T-helper 17 cell (primary cell): Measurements from ENCODE around the gene RIPOR1. TPM values are rescaled to one million over a fixed set of nuclear protein-coding genes. Genes with fewer than 3 reads are reported as not detected.

Experiments
- ATAC-seq: fragments of 150-1000 bp; cut with Tn5 transposase; 2 replicates; pipeline ENCODE4 v1.10.0; 2021; ENCODE audit warnings: mild to moderate bottlenecking, moderate library complexity
- DNase-seq, 3 donors: peaks; one replicate each; pipeline versions ENCODE4 v3.0.0 to v3.0.0-alpha.2; 2020 to 2021
- H3K9me3 ChIP-seq: one replicate; pipeline ENCODE4 v1.7.0; 2013; ENCODE audit warnings: low read length, mild to moderate bottlenecking; ENCODE audit not compliant: control insufficient read depth, poor library complexity, severe bottlenecking
- H3K27ac Mint-ChIP-seq: one replicate; pipeline ENCODE4 v1.8.0; 2022; ENCODE audit warnings: mild to moderate bottlenecking, moderate library complexity, mixed read lengths
- H3K27me3 Mint-ChIP-seq: one replicate; pipeline ENCODE4 v1.8.0; 2022; ENCODE audit warnings: mixed read lengths
- H3K36me3 Mint-ChIP-seq: one replicate; pipeline ENCODE4 v1.8.0; 2022; ENCODE audit warnings: low read depth, mixed read lengths
- H3K4me1 Mint-ChIP-seq: one replicate; pipeline ENCODE4 v1.8.0; 2022; ENCODE audit warnings: mild to moderate bottlenecking, mixed read lengths
- H3K4me3 Mint-ChIP-seq: one replicate; pipeline ENCODE4 v1.8.0; 2022; ENCODE audit warnings: mild to moderate bottlenecking, moderate library complexity, mixed read lengths
- total RNA-seq, 4 donors: library from RNA in 2 of 4; stranded (reverse) in 2 of 4; gene quantifications; one replicate each; pipeline ENCODE4 v1.2.3 and lab custom pipeline; 2022 to 2026

Gene RIPOR1
- total RNA-seq, 2 donors from 2014 or later: 46.5 to 66.0 TPM

DNA sequence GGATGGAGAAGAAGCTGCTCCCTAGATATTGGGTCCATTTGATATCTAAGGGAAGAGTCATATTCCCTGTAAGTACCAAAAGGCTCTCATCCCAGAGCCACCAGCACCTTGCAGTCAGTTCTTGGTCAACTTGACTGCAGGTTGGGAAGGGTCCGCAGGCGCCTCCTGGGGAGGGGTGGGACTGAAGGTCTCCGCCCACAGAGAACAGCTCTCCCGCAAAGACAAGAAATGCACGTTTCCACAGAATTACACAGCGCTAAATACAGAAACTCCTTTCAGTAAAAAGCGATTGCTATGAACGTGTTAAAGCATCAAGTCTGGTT lies 32.8 kb downstream of the RIPOR1 start:
- peaks cover 36% of the 10 kb centered on the region for H3K4me1 Mint-ChIP-seq

DNA sequence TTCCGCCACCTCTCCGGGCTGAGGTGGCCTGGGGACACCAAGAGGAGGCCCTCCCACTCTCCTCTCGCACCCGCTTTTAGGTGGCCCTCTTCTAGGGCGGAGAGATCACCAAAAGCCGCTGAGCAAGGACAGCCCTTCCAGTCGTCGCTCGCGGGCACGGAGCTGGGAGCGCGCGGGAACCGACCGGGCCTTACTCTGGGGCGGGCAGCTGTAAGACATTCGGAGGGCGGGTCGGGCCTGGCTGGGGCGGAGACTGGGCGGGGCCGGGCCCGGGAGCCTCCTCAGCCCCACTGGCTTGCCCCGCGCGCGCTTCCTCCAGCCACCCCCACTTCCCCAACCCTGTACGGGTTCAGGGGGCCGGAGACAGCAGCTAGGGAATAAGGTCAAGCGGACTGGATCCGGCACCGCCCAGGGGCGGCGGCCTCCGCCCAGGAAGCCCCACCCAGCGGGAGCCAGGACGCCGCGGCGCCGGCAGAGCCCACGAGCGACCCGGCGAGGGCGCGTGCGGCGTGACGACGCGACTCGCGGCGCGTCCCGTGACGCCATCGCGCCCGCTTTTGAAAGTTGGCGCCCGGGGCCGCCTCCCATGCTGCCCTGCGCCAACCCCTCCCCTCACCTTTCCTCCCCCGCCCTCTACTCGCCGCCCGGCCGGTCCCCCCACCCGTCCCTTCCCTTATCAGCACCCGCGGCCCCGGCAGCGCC lies 33.3 kb downstream of the RIPOR1 start:
- no peaks in the 10 kb centered on the region for H3K9me3 ChIP-seq
- DNase-seq: peak; percentile 89 to 97 (median 97)
- Mint-ChIP-seq H3K4me3 (peak overlapping the region; percentile 90), H3K4me1 (peaks cover 36% of the 10 kb centered on the region), H3K27me3 (no peaks in the 10 kb centered on the region), H3K36me3 (peaks cover 2% of the 10 kb centered on the region), H3K27ac (peak overlapping the region; percentile 91)
- peak; percentile 77 for ATAC-seq

More for the DNA sequence above, 32.8 kb downstream of the RIPOR1 start:
- ATAC-seq (no peak), DNase-seq (no peak)
- Mint-ChIP-seq H3K36me3 (peaks cover 2% of the 10 kb centered on the region), H3K27me3 (no peaks in the 10 kb centered on the region), H3K4me3 (peak overlapping the region; percentile 90), H3K27ac (peak overlapping the region; percentile 87)
- no peaks in the 10 kb centered on the region for H3K9me3 ChIP-seq

DNA sequence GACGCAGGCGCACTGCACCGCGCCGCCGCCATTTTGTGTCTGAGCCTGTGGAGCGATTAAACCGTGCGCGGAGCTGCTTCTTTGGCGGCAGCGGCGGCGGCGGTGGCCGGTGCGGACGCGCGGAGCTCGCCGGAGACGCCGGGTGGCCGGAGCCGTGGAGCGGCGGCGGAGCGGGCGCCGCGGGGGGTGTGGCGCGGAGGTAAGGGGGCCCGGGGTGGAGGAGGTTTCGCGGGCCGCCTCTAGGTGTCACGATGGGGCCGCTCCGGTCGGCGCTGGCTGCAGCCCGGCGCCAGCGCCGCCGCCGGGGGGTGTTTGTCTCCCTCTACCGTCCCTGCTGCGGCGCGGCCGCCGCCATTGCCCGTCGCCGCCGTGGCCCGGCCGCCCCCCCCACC lies 33.9 kb downstream of the RIPOR1 start, which contains the start of gene CTCF:
CTCF (plus strand) TSS at position 1 of the 392 bp plus-strand sequence. CDS start 48,307 bp downstream, outside the sequence.
- peak; percentile 66 for ATAC-seq
- H3K9me3 ChIP-seq: no peaks in the 10 kb centered on the region
- peak within 1 kb of the TSS; percentile 91 for H3K27ac Mint-ChIP-seq
- H3K4me3 Mint-ChIP-seq: peak within 1 kb of the TSS; percentile 90
- H3K27me3 Mint-ChIP-seq: no peaks in the 10 kb centered on the region
- peaks cover 2% of the 10 kb centered on the region for H3K36me3 Mint-ChIP-seq
- H3K4me1 Mint-ChIP-seq: peaks cover 38% of the 10 kb centered on the region
- DNase-seq: peak; percentile 68 to 87 (median 85)

- DNase-seq (peak; percentile 50 to 53 (median 53)), ATAC-seq (peak; percentile 15)
- no peaks in the 10 kb centered on the region for H3K9me3 ChIP-seq
- peak overlapping the region; percentile 90 for H3K4me3 Mint-ChIP-seq
- H3K36me3 Mint-ChIP-seq: peaks cover 2% of the 10 kb centered on the region
- peak overlapping the region; percentile 91 for H3K27ac Mint-ChIP-seq
- no peaks in the 10 kb centered on the region for H3K27me3 Mint-ChIP-seq
- H3K4me1 Mint-ChIP-seq: peaks cover 36% of the 10 kb centered on the region
Observed at GRCh38 chr16:67562918-67563707, 34.5 kb downstream of the RIPOR1 start.

DNA sequence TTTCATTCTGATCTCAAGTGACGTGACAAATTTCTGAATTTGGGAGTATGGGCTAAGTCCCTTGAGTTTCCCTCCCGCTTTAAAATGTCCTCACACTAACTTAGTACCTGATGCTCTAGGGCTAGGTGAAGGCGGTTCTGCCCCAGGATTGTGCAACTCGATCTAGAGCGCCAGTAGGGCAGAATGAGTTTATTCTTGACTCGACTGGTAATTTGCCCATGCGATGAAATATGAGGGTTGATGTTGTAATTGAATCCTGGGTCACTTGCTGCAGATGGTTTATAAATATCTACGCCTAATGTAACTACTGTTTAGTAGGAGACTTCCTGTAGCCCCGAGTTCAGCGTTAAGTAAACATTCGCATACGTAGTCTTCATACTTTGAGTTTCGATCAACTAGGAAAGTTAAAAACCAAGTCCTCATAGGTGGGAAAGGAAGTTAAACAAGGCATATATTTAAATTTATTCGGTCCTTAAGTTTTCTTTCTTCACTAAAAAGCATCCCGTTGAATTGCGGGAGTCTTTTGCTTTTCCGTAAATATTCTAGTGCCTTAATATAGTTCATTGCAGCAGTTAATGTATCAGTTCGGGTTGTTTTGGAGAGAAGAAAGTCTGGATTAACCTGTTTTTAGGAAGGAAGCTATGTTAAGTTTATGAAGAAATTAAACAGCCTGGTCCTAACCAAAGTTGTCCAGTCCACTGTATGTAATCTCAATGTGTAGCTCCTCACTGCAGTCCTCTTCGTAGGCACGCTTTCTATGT lies 35.3 kb downstream of the RIPOR1 start:
- peak overlapping the region; percentile 90 for H3K4me3 Mint-ChIP-seq
- DNase-seq: no peak
- H3K36me3 Mint-ChIP-seq: peaks cover 2% of the 10 kb centered on the region
- H3K9me3 ChIP-seq: no peaks in the 10 kb centered on the region
- no peaks in the 10 kb centered on the region for H3K27me3 Mint-ChIP-seq
- no peak for ATAC-seq
- peaks cover 40% of the 10 kb centered on the region for H3K4me1 Mint-ChIP-seq
- peak overlapping the region; percentile 91 for H3K27ac Mint-ChIP-seq

DNA sequence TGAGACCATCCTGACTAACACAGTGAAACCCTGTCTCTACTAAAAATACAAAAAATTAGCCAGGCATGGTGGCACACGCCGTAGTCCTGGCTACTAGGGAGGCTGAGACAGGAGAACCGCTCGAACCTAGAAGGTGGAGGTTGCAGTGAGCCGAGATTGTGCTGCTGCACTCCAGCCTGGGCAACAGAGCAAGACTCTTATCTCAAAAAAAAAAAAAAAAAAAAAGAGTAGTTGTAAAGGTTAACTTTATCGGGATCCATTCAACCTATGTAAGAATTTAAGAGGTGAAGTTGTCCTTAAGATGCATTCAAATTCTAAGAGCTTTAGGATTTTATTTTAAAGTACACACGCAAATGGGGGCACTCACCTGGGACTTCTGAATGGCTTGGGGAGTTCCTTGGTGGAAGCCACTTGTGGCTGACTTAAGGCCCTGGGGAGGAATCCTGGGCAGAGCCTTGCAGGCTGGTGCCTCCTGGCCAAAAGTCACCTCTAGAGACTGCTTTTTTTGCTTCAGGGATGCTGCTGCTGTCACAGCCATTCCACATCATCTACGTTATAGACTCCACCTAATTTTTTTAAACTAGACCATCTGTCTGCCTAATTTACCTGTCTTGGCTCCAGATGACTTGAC lies 37.0 kb downstream of the RIPOR1 start:
- Mint-ChIP-seq H3K27ac (no peak overlapping the region), H3K36me3 (peaks cover 2% of the 10 kb centered on the region), H3K27me3 (no peaks in the 10 kb centered on the region), H3K4me3 (peak overlapping the region; percentile 33), H3K4me1 (peaks cover 34% of the 10 kb centered on the region)
- H3K9me3 ChIP-seq: no peaks in the 10 kb centered on the region
- no peak for ATAC-seq
- no peak for DNase-seq

GRCh38 chr16:67571464-67571863 lies 42.8 kb downstream of the RIPOR1 start:
- peak overlapping the region; percentile 43 for H3K27ac Mint-ChIP-seq
- ATAC-seq: no peak
- H3K4me3 Mint-ChIP-seq: no peak overlapping the region
- H3K27me3 Mint-ChIP-seq: no peaks in the 10 kb centered on the region
- DNase-seq: no peak
- H3K4me1 Mint-ChIP-seq: peaks cover 16% of the 10 kb centered on the region
- H3K36me3 Mint-ChIP-seq: peaks cover 4% of the 10 kb centered on the region
- H3K9me3 ChIP-seq: no peaks in the 10 kb centered on the region

DNA sequence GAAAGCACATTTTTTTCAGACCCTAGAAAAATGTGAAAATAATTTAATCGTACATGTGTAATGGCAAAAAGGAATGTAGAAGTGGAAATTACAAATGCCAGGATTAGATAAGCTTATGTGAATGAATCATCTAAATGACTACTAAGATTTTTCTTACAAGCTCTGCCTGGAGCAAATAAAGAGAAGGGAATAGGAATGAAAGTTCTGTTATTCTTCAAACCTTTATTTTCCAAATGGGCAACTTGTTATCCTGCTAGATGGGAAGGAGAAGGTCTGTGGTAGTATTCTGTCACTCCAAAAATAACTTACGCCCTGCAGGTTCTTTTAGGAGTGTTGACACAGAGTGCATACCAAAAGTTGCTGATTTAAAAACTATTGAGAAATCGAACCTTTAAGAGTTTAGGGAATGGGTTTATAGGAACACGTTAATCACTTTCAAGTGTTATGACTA lies 43.4 kb downstream of the RIPOR1 start:
- Mint-ChIP-seq H3K27me3 (no peaks in the 10 kb centered on the region), H3K36me3 (peaks cover 4% of the 10 kb centered on the region), H3K27ac (peak overlapping the region; percentile 43), H3K4me1 (peaks cover 14% of the 10 kb centered on the region), H3K4me3 (no peak overlapping the region)
- ATAC-seq: no peak
- no peaks in the 10 kb centered on the region for H3K9me3 ChIP-seq
- no peak for DNase-seq

- no peak for DNase-seq
- Mint-ChIP-seq H3K4me3 (no peak overlapping the region), H3K27me3 (no peaks in the 10 kb centered on the region), H3K4me1 (peaks cover 21% of the 10 kb centered on the region), H3K27ac (peak overlapping the region; percentile 53), H3K36me3 (peaks cover 2% of the 10 kb centered on the region)
- no peaks in the 10 kb centered on the region for H3K9me3 ChIP-seq
- ATAC-seq: no peak
Observed at GRCh38 chr16:67579686-67580085, 51.1 kb downstream of the RIPOR1 start.

GRCh38 chr16:67580202-67580601 lies 51.6 kb downstream of the RIPOR1 start:
- ATAC-seq: no peak
- DNase-seq: no peak
- no peak overlapping the region for H3K4me3 Mint-ChIP-seq
- H3K4me1 Mint-ChIP-seq: peaks cover 21% of the 10 kb centered on the region
- H3K9me3 ChIP-seq: no peaks in the 10 kb centered on the region
- peaks cover 2% of the 10 kb centered on the region for H3K36me3 Mint-ChIP-seq
- H3K27me3 Mint-ChIP-seq: no peaks in the 10 kb centered on the region
- H3K27ac Mint-ChIP-seq: peak overlapping the region; percentile 53

DNA sequence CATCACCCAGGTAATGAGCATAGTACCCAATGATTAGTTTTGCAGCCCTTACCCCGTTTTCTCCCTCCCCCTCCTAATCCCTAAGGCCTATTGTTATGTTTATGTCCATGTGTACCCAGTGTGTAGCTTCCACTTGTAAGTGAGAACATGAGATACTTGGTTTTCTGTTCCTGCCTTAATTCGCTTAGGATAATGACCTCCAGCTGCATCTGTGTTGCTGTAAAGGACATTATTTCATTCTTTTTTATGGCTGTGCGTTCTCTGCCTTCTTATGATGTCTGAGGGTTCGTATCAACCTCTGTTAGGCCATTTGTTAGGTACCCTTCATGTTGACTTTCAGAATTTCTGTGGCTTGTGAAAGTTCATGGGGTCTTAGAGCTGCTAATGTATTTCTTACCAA lies 64.7 kb downstream of the RIPOR1 start:
- no peaks in the 10 kb centered on the region for H3K9me3 ChIP-seq
- Mint-ChIP-seq H3K27ac (no peak overlapping the region), H3K4me3 (no peak overlapping the region), H3K4me1 (peaks cover 31% of the 10 kb centered on the region), H3K36me3 (peaks cover 3% of the 10 kb centered on the region), H3K27me3 (no peaks in the 10 kb centered on the region)
- ATAC-seq: no peak
- DNase-seq: no peak

GRCh38 chr16:67593701-67594100 lies 65.1 kb downstream of the RIPOR1 start:
- DNase-seq (no peak), ATAC-seq (no peak)
- H3K9me3 ChIP-seq: no peaks in the 10 kb centered on the region
- peak overlapping the region; percentile 67 for H3K27ac Mint-ChIP-seq
- no peaks in the 10 kb centered on the region for H3K27me3 Mint-ChIP-seq
- H3K4me1 Mint-ChIP-seq: peaks cover 32% of the 10 kb centered on the region
- H3K4me3 Mint-ChIP-seq: no peak overlapping the region
- H3K36me3 Mint-ChIP-seq: peaks cover 3% of the 10 kb centered on the region
